T-helper 1 cell treated with Interleukin-12 subunit alpha and Interleukin-12 subunit beta and Interleukin-4 antibody, amounts not matched to agents 30 μg/mL and 1 μg/mL, for 36 hours (primary cell): ENCODE measurements around the gene ADARB2.
"Not testable (repeated sequence)": the region's sequence is repeated elsewhere in the genome, so short reads cannot be mapped to it uniquely, and the experiment has no call there.

Experiments
- H3K27ac Mint-ChIP-seq: one replicate; pipeline ENCODE4 v1.8.0; 2021; ENCODE audit warnings: mild to moderate bottlenecking, mixed read lengths
- H3K27me3 Mint-ChIP-seq: one replicate; pipeline ENCODE4 v1.8.0; 2021; ENCODE audit warnings: low read depth, mixed read lengths
- H3K36me3 Mint-ChIP-seq: one replicate; pipeline ENCODE4 v1.8.0; 2021; ENCODE audit warnings: low read depth, mixed read lengths
- H3K4me1 Mint-ChIP-seq: one replicate; pipeline ENCODE4 v1.8.0; 2021; ENCODE audit warnings: low read depth, mixed read lengths
- H3K4me3 Mint-ChIP-seq: one replicate; pipeline ENCODE4 v1.8.0; 2021; ENCODE audit warnings: mild to moderate bottlenecking, moderate library complexity, mixed read lengths
- H3K9me3 Mint-ChIP-seq: one replicate; pipeline ENCODE4 v1.8.0; 2021; ENCODE audit warnings: mixed read lengths

The ADARB2 gene

DNA sequence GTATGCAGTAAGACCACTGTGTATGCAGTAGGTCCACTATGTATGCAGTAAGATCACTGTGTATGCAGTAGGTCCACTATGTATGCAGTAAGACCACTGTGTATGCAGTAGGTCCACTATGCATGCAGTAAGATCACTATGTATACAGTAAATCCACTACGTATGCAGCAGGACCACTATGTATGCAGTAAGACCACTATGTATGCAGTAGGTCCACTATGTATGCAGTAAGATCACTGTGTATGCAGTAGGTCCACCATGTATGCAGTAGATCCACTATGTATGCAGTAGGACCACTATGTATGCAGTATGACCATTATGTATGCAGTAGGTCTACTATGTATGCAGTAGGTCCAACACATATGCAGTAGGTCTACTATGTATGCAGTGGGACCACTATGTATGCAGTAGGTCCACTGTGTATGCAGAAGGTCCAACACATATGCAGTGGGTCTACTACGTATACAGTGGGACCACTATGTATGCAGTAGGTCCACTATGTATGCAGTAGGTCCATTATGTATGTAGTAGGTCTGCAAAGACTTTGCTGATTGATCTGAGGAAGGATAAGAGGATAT, 313.6 kb downstream of the ADARB2 start:
- H3K4me1 Mint-ChIP-seq: peaks cover 6% of the 10 kb centered on the region
- H3K27ac Mint-ChIP-seq: no peak overlapping the region

DNA sequence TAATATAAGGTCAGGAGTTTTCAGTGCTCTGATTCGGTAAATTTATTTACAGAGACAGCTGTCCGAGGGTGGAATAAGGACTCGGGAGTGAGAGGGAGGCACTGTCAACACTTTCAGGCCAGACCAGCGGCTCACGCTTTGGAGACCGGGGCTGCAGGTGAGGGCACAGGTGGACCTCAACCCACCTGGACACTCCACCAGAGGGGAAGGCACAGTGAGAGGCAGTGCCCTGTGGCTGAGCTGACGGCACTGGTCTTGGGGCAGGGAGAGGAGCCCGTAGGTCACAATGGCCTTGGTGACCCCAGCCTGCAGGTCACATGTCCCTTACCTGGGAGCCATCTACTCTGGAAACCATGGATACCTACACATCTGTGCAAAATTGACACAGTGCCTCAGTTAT, 315.1 kb downstream of the ADARB2 start:
- H3K9me3 Mint-ChIP-seq: no peaks in the 10 kb centered on the region
- no peak overlapping the region for H3K4me3 Mint-ChIP-seq
- H3K36me3 Mint-ChIP-seq: no peaks in the 10 kb centered on the region
- peaks cover 36% of the 10 kb centered on the region for H3K27me3 Mint-ChIP-seq
- H3K4me1 Mint-ChIP-seq: peaks cover 6% of the 10 kb centered on the region
- H3K27ac Mint-ChIP-seq: no peak overlapping the region

More for the DNA sequence above, 313.6 kb downstream of the ADARB2 start:
- Mint-ChIP-seq H3K27me3 (peaks cover 36% of the 10 kb centered on the region), H3K9me3 (no peaks in the 10 kb centered on the region), H3K4me3 (no peak overlapping the region), H3K36me3 (no peaks in the 10 kb centered on the region)

DNA sequence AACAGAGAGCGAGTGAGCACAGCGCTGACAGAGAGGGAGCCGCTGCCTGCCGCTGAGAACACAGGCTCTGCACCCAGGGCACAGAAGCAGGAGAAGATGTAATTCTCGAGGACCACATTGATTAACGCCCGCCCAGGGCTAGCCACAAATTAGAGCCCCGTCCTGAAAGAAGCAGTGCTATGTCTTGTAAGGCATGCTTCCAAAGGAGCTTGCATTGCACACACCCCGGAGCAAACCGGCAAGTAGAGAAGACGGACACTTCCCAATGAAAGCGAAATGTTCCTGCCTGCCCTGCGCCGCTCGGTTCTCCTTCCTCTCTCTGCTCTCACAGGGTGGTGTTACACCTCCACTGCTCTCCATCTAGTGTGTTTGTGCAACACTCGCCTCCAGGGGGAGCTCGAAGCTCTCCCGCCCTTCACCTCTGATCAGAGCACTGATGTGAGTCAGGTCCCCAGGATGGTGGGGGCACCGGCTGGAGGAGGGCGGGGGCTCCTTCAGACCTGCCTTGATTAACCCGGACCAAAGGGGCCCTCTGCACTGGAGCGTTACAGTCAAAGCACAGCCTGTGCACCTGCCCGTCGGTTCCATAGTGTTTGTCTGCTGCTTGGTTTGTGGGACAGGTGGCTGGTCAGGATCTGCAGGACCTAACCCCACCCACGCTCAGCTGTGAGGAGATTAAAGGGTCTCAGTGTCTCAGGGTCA, 316.5 kb downstream of the ADARB2 start:
- H3K36me3 Mint-ChIP-seq: no peaks in the 10 kb centered on the region
- H3K27me3 Mint-ChIP-seq: peaks cover 33% of the 10 kb centered on the region
- H3K27ac Mint-ChIP-seq: no peak overlapping the region
- peak overlapping the region; percentile 56 for H3K4me3 Mint-ChIP-seq
- no peaks in the 10 kb centered on the region for H3K9me3 Mint-ChIP-seq
- peaks cover 5% of the 10 kb centered on the region for H3K4me1 Mint-ChIP-seq

GRCh38 chr10:1419796-1420610, 317.3 kb downstream of the ADARB2 start:
- H3K4me3 Mint-ChIP-seq: peak overlapping the region; percentile 56
- peaks cover 25% of the 10 kb centered on the region for H3K27me3 Mint-ChIP-seq
- no peaks in the 10 kb centered on the region for H3K9me3 Mint-ChIP-seq
- no peak overlapping the region for H3K27ac Mint-ChIP-seq
- no peaks in the 10 kb centered on the region for H3K36me3 Mint-ChIP-seq
- H3K4me1 Mint-ChIP-seq: peaks cover 3% of the 10 kb centered on the region

DNA sequence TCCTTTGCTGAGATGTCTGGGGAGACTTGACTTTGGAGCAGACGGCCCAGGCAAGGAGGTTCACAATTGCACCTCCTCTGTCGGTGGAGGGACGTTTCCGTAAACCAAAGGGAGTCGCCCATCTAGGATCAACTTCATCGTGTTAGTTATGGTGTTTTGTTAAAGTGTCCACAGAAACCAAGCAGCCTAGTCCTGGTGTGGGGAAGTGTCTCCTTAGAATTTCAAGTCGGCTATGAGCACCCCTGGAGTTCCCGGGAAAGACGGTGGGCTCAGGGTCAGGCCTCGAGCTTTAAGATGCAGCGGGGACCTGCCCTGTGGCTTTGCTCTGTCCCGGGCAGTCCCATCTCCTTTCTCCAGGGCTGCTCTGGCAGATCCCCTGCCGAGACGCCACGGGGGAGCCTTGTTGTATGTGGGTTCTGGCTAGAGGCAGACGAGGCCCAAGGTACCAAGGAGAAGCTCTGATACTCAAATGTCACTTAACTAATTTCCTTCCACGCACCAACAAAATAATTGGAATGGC, 319.2 kb downstream of the ADARB2 start:
- Mint-ChIP-seq H3K36me3 (no peaks in the 10 kb centered on the region), H3K9me3 (no peaks in the 10 kb centered on the region), H3K27me3 (peaks cover 18% of the 10 kb centered on the region), H3K4me3 (no peak overlapping the region), H3K27ac (no peak overlapping the region), H3K4me1 (peaks cover 3% of the 10 kb centered on the region)

DNA sequence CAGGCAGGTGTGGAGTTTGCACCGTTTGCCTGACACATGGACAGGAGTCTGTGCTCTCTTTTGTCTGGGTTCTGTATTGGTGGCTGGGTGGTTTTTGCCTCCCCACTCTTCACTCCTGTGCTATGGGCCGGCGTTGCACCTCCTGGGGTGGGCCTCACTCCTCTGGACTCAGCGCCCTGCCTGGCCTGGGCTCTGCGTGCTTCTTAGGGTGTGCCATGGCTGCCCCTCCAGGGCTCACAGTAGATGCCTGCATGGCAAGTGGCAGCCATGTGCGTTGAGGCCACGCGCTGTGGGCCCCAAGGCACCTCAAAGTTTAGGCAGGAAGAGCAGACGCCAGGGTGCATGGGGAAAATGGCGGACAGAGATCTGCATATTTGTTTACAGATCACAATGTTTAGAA, 319.8 kb downstream of the ADARB2 start:
- peaks cover 3% of the 10 kb centered on the region for H3K4me1 Mint-ChIP-seq
- H3K27ac Mint-ChIP-seq: no peak overlapping the region
- H3K4me3 Mint-ChIP-seq: no peak overlapping the region
- H3K36me3 Mint-ChIP-seq: no peaks in the 10 kb centered on the region
- peaks cover 23% of the 10 kb centered on the region for H3K27me3 Mint-ChIP-seq
- no peaks in the 10 kb centered on the region for H3K9me3 Mint-ChIP-seq

DNA sequence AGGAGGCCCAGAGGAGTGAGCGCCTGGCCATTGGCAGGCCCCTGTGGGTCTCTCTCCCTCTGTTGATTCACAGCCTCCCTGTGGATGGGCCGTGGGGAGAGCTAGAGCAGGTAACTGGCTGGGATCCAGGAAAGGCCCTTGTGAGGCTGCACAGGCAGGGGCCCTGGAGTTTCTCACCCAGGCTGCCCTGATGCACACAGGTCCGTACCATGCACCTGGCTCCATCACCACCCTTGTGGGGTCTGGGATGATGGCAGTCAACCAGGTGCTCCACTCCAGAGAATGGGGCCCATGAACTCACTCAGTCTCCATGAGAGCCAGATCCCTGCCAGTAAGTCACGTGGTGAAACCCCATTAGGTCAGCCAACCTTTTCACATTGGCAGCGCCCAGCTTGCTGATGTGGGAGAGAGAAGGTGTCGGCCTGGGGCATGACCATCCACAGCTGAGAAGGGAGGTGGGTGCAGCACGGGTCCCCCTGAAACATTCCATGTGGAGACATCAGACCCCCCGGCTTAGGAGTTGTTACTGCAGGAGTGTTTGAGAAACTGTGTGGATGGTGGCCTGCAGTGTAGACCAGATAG, 320.8 kb downstream of the ADARB2 start:
- Mint-ChIP-seq H3K27ac (no peak overlapping the region), H3K4me1 (peaks cover 3% of the 10 kb centered on the region), H3K4me3 (no peak overlapping the region), H3K27me3 (peaks cover 23% of the 10 kb centered on the region), H3K36me3 (no peaks in the 10 kb centered on the region), H3K9me3 (no peaks in the 10 kb centered on the region)

- H3K4me3 Mint-ChIP-seq: no peak overlapping the region
- no peaks in the 10 kb centered on the region for H3K36me3 Mint-ChIP-seq
- H3K4me1 Mint-ChIP-seq: no peaks in the 10 kb centered on the region
- H3K27me3 Mint-ChIP-seq: peaks cover 10% of the 10 kb centered on the region
- H3K27ac Mint-ChIP-seq: no peak overlapping the region
- H3K9me3 Mint-ChIP-seq: no peaks in the 10 kb centered on the region
Observed at GRCh38 chr10:1414893-1415292, 322.4 kb downstream of the ADARB2 start.

DNA sequence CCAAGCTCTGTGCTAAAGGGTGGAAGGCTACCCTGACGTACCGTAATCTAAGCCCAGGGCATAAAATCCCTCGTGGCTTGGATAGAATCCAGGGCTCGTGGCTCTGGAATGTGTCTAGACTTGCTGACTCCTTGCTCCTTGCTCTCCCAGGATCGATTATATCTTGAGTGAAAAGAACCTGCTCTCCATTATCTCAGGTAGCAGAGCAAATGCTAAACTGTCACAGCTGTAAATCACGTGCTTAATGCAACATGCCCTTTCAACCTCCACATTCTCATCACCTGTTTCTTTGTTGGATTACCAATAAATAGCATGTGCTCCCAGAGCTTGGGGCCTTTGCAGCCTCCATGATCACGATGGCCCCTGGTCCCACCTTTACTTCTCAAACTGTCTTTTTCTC, 323.0 kb downstream of the ADARB2 start:
- not testable (repeated sequence) for H3K4me1 Mint-ChIP-seq, H3K4me3 Mint-ChIP-seq, H3K27ac Mint-ChIP-seq, H3K36me3 Mint-ChIP-seq, H3K9me3 Mint-ChIP-seq, H3K27me3 Mint-ChIP-seq

DNA sequence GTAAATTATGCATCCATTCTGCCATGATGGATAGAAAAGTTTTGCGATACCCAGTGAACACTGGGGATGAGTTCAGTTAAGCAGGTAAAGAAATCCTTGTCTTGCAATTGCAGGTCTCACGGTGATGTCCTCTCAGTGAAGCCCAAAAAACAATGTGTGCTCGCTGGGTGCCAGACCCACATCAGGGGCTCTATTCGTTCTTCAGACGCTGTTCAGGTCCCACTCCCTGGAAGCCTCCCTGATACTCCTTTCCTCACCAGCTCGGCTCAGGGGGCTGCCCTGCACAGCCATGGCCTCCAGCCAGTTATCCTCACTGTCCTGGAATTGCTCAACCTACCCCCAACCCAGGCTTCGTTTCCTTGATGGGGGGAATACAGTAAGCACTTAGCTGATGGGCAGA, 323.5 kb downstream of the ADARB2 start:
- no peak overlapping the region for H3K4me3 Mint-ChIP-seq
- H3K36me3 Mint-ChIP-seq: no peaks in the 10 kb centered on the region
- H3K4me1 Mint-ChIP-seq: no peaks in the 10 kb centered on the region

DNA sequence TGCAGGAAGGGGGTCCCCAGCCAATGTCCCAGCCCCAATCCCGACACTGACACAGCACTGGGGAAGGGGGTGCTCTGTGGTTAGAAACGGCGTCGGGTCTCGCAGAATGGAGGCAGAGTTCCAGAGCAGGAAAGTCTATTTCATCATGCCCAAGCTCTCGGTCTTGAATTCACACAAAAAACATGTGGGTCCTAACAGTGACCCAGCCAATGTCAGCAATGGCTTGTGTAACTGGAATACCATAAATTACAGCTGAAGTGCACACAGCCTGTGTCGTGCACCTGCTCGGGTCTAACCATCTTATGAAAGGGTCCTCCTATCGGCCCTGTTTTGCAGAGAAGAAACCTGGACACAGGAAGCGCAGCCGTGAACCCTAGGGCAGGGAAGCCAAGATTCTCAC, 324.1 kb downstream of the ADARB2 start:
- no peaks in the 10 kb centered on the region for H3K36me3 Mint-ChIP-seq
- no peak overlapping the region for H3K27ac Mint-ChIP-seq
- H3K4me3 Mint-ChIP-seq: no peak overlapping the region
- no peaks in the 10 kb centered on the region for H3K9me3 Mint-ChIP-seq
- no peaks in the 10 kb centered on the region for H3K4me1 Mint-ChIP-seq
- H3K27me3 Mint-ChIP-seq: peaks cover 6% of the 10 kb centered on the region

More for the DNA sequence above, 323.5 kb downstream of the ADARB2 start:
- H3K27ac Mint-ChIP-seq: no peak overlapping the region
- no peaks in the 10 kb centered on the region for H3K9me3 Mint-ChIP-seq
- H3K27me3 Mint-ChIP-seq: peaks cover 6% of the 10 kb centered on the region

- Mint-ChIP-seq H3K4me3 (no peak overlapping the region), H3K9me3 (no peaks in the 10 kb centered on the region), H3K27me3 (peaks cover 6% of the 10 kb centered on the region)
Observed at GRCh38 chr10:1412531-1413189, 324.7 kb downstream of the ADARB2 start.

DNA sequence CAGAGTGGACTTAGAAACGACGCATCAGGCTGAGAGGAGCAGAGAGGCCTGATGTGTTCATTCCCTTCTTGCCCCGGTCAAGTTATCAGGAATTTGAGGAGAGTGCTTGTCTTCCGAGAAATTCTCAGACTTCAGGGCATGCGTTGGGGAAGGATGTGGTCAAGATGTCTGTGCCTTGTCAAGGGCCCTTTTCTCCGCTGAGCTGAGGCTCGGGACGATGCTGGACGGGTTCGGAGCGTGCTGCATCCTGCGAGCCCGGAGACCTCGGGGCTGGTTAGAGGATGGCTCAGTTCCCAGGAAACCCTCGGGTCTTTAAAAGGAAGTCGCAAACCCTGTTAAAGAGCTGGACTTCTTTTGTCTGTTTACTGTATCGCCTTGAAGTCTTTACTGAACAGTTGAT, 325.4 kb downstream of the ADARB2 start:
- Mint-ChIP-seq H3K27me3 (peaks cover 6% of the 10 kb centered on the region), H3K4me1 (no peaks in the 10 kb centered on the region), H3K36me3 (no peaks in the 10 kb centered on the region), H3K27ac (no peak overlapping the region), H3K4me3 (no peak overlapping the region), H3K9me3 (no peaks in the 10 kb centered on the region)

More at GRCh38 chr10:1412531-1413189, 324.7 kb downstream of the ADARB2 start:
- Mint-ChIP-seq H3K36me3 (no peaks in the 10 kb centered on the region), H3K4me1 (no peaks in the 10 kb centered on the region), H3K27ac (no peak overlapping the region)

GRCh38 chr10:1411451-1411850, 325.9 kb downstream of the ADARB2 start:
- Mint-ChIP-seq H3K27ac (no peak overlapping the region), H3K36me3 (no peaks in the 10 kb centered on the region), H3K4me3 (no peak overlapping the region), H3K9me3 (no peaks in the 10 kb centered on the region), H3K4me1 (no peaks in the 10 kb centered on the region), H3K27me3 (peaks cover 6% of the 10 kb centered on the region)
